SK-N-SH (cell line): ENCODE measurements around the gene ENTPD1. TPM values are rescaled to one million over a fixed set of nuclear protein-coding genes. Genes with fewer than 3 reads are reported as not detected.

Experiments used
- CTCF ChIA-PET: fragments of 300-600, 350-600 bp; formaldehyde crosslinking; extraction: SDS; loops from one replicate; lab custom pipeline; 2021; lab: Yijun Ruan, JAX
- POLR2A ChIA-PET: fragments of 350-600 bp; sonication (Branson Sonifier 250); formaldehyde crosslinking; extraction: SDS; loops from one replicate; lab custom pipeline; 2020; ENCODE audit warnings: antibody characterized with exemption, inconsistent platforms; lab: Yijun Ruan, JAX
- DNase-seq: peaks from one replicate; pipeline ENCODE4 v3.0.0; 2012
- H2AFZ ChIP-seq: fragments of 200-600 bp; sonication (generic); 2 replicates; pipeline ENCODE4 v1.8.1; 2016; ENCODE audit warnings: antibody characterized with exemption, mild to moderate bottlenecking, low read depth
- H3F3A ChIP-seq: fragments of 200-600 bp; sonication (generic); replicated peaks from 2 replicates; pipeline ENCODE3; 2016; ENCODE audit warnings: antibody characterized with exemption, mild to moderate bottlenecking; ENCODE audit not compliant: insufficient read depth
- H3K27ac ChIP-seq, 2 experiments: fragments of 200-500 bp in 1 of 2; fragments of 200-600 bp in 1 of 2; sonication (Bioruptor generic) in 1 of 2; sonication (generic), shearing (Covaris generic) in 1 of 2; 2 replicates each; pipeline versions ENCODE4 v1.5.1 to v1.6.1; 2014 to 2016; ENCODE audit warnings: low read depth in 2 of 2, inconsistent platforms in 1 of 2, low read length in 1 of 2, mild to moderate bottlenecking in 1 of 2, mixed read lengths in 1 of 2
- H3K27me3 ChIP-seq: fragments of 200-600 bp; sonication (generic), shearing (Covaris generic); 2 replicates; pipeline ENCODE4 v1.6.1; 2016; ENCODE audit warnings: mixed run types; ENCODE audit not compliant: insufficient read depth
- H3K36me3 ChIP-seq, 2 experiments: fragments of 200-500 bp in 1 of 2; fragments of 200-600 bp in 1 of 2; sonication (Bioruptor generic) in 1 of 2; sonication (generic) in 1 of 2; replicated peaks in 1 of 2; 2 replicates each; pipeline versions ENCODE3 to v1.5.1; 2014 to 2016; ENCODE audit warnings: low read length in 1 of 2, mild to moderate bottlenecking in 1 of 2; ENCODE audit not compliant: insufficient read depth in 2 of 2, control insufficient read depth in 1 of 2
- H3K4me1 ChIP-seq, 2 experiments: fragments of 200-500 bp in 1 of 2; fragments of 200-600 bp in 1 of 2; sonication (Bioruptor generic) in 1 of 2; sonication (generic), shearing (Covaris generic) in 1 of 2; 2 replicates each; pipeline versions ENCODE4 v1.5.1 to v1.6.1; 2014 to 2016; ENCODE audit warnings: low read depth in 1 of 2, low read length in 1 of 2, mixed run types in 1 of 2; ENCODE audit not compliant: insufficient read depth in 2 of 2, control insufficient read depth in 1 of 2
- H3K4me2 ChIP-seq: fragments of 200-600 bp; sonication (generic), shearing (Covaris generic); 2 replicates; pipeline ENCODE4 v1.6.1; 2017; ENCODE audit warnings: mixed run types
- H3K4me3 ChIP-seq, 2 experiments: fragments of 200-500 bp in 1 of 2; fragments of 200-600 bp in 1 of 2; sonication (Bioruptor generic) in 1 of 2; sonication (generic), shearing (Covaris generic) in 1 of 2; 2 replicates each; pipeline versions ENCODE4 v1.5.1 to v1.8.1; 2014 to 2016; ENCODE audit warnings: low read depth in 2 of 2, inconsistent platforms in 1 of 2, low read length in 1 of 2, mild to moderate bottlenecking in 1 of 2, mixed read lengths in 1 of 2, moderate library complexity in 1 of 2
- H3K79me2 ChIP-seq: fragments of 200-600 bp; sonication (generic); 2 replicates; pipeline ENCODE4 v1.8.1; 2017; ENCODE audit warnings: mild to moderate bottlenecking; ENCODE audit not compliant: insufficient read depth
- H3K9ac ChIP-seq: fragments of 200-600 bp; sonication (generic); 2 replicates; pipeline ENCODE4 v1.6.1; 2017; ENCODE audit warnings: mixed run types
- H3K9me2 ChIP-seq: fragments of 200-600 bp; sonication (generic); 2 replicates; pipeline ENCODE4 v1.6.1; 2017; ENCODE audit warnings: mixed run types
- H3K9me3 ChIP-seq: fragments of 200-600 bp; sonication (generic); 2 replicates; pipeline ENCODE4 v1.6.1; 2017; ENCODE audit warnings: mixed run types, mild to moderate bottlenecking, moderate library complexity
- H4K20me1 ChIP-seq: fragments of 200-600 bp; sonication (generic); 2 replicates; pipeline ENCODE4 v1.6.1; 2017; ENCODE audit warnings: mild to moderate bottlenecking, mixed run types; ENCODE audit not compliant: insufficient read depth
- CHD2 ChIP-seq: fragments of 150-350 bp; IDR thresholded peaks from 2 replicates; pipeline ENCODE4 v1.6.1; 2018; ENCODE audit warnings: low read length; ENCODE audit not compliant: partially characterized antibody
- CTCF ChIP-seq: fragments of 200-600 bp; sonication (generic); IDR thresholded peaks from 2 replicates; pipeline ENCODE4 v1.6.1; 2017; ENCODE audit warnings: antibody characterized with exemption, mild to moderate bottlenecking, moderate library complexity
- EZH2phosphoT487 ChIP-seq: fragments of 200-600 bp; sonication (generic); IDR thresholded peaks from 2 replicates; pipeline ENCODE4 v1.6.1; 2017; ENCODE audit warnings: low read depth, mixed run types, mild to moderate bottlenecking, antibody characterized with exemption, moderate library complexity, borderline replicate concordance
- FOXM1 ChIP-seq: IDR thresholded peaks from 2 replicates; pipeline ENCODE4 v1.4.0; 2012; ENCODE audit warnings: low read depth, mild to moderate bottlenecking
- JUND ChIP-seq: IDR thresholded peaks from 2 replicates; pipeline ENCODE4 v1.4.0; 2012
- MAX ChIP-seq: IDR thresholded peaks from 2 replicates; pipeline ENCODE4 v1.4.0; 2012; ENCODE audit warnings: low read depth
- NFIC ChIP-seq: IDR thresholded peaks from 2 replicates; pipeline ENCODE4 v1.4.0; 2012; ENCODE audit warnings: borderline replicate concordance
- NRF1 ChIP-seq: IDR thresholded peaks from 2 replicates; pipeline ENCODE4 v1.6.1; 2012; ENCODE audit warnings: low read depth, mild to moderate bottlenecking, low read length
- RAD21 ChIP-seq: IDR thresholded peaks from 2 replicates; pipeline ENCODE4 v1.6.1; 2012; ENCODE audit warnings: mild to moderate bottlenecking, low read length
- REST ChIP-seq: IDR thresholded peaks from 2 replicates; pipeline ENCODE4 v1.6.1; 2012; ENCODE audit warnings: mild to moderate bottlenecking, low read depth, low read length, moderate library complexity
- SIN3A ChIP-seq: IDR thresholded peaks from 2 replicates; pipeline ENCODE4 v1.6.1; 2012; ENCODE audit warnings: low read depth, mild to moderate bottlenecking, low read length, moderate library complexity, borderline replicate concordance
- SMC3 ChIP-seq: IDR thresholded peaks from 2 replicates; pipeline ENCODE4 v1.6.1; 2012; ENCODE audit warnings: low read depth, low read length, improper control_type of control experiment
- TAF1 ChIP-seq: IDR thresholded peaks from 2 replicates; pipeline ENCODE4 v1.6.1; 2012; ENCODE audit warnings: low read depth, mild to moderate bottlenecking, low read length, moderate library complexity, borderline replicate concordance
- TCF12 ChIP-seq: IDR thresholded peaks from 2 replicates; pipeline ENCODE4 v1.4.0; 2012
- YY1 ChIP-seq: IDR thresholded peaks from 2 replicates; pipeline ENCODE4 v1.4.0; 2012; ENCODE audit warnings: low read depth, mild to moderate bottlenecking
- polyA plus RNA-seq, 3 experiments: library from polyadenylated mRNA; depleted of rRNA; stranded (reverse); fragments of >200 nt; gene quantifications; 2 replicates each; pipeline ENCODE4 v1.2.3, GENCODE V29; 2012
- TF ChIP-seq, protein P1 (sequence below): fragments of 150-350 bp; IDR thresholded peaks from 2 replicates; pipeline ENCODE4 v1.6.1; 2017; ENCODE audit warnings: antibody characterized with exemption, low read length, low read depth, borderline replicate concordance

Gene ENTPD1
- polyA plus RNA-seq, 1 of the 3 experiments (the other 2 are of a cell fraction) = 0.02 TPM

DNA sequence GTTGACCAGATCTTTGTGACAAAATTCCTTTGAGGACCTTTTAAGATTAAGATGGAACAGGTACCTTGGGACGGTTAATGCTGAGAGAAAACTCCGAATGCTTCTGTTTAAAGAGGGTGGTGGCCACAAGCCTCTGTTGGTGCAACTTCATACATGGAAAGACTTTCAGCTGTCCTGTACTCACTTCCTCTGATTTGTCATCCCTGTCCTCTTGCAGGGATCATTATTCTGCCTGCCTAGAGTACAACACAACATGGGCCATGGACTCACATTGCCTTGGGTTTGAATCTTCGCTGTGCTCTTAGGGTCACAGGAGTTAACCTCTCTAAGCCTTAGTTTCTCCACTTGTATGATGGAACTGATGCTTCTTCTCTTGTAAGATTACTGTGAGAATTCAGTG is 75.1 kb downstream of the ENTPD1 start (continued):
- TF ChIP-seq REST = no peak
- no peak for TF ChIP-seq TCF12
- no peak for TF ChIP-seq CTCF
- TF ChIP-seq SMC3 = no peak

GRCh38 chr10:95831515-95831914 is 75.6 kb downstream of the ENTPD1 start:
- H3K4me1 ChIP-seq = no peaks in the 10 kb centered on the region
- ChIA-PET CTCF (interaction anchor here (0.7 to 2.2 kb wide), 2 partner anchors 8 to 11 kb away, joined by 3 to 6 read pairs; no protein-coding TSS in a partner anchor), POLR2A (no interaction called here)
- H3K9me3 ChIP-seq = no peaks in the 10 kb centered on the region
- H3K4me3 ChIP-seq = no peak overlapping the region
- DNase-seq = no peak
- no peak overlapping the region for H2AFZ ChIP-seq
- no peaks in the 10 kb centered on the region for H3F3A ChIP-seq
- H3K27me3 ChIP-seq = no peaks in the 10 kb centered on the region
- no peaks in the 10 kb centered on the region for H3K79me2 ChIP-seq
- no peaks in the 10 kb centered on the region for H3K9me2 ChIP-seq
- no peak overlapping the region for H3K4me2 ChIP-seq
- no peaks in the 10 kb centered on the region for H4K20me1 ChIP-seq
- TF ChIP-seq TAF1 (no peak), EZH2phosphoT487 (no peak), MAX (no peak), REST (no peak), NFIC (no peak), NRF1 (no peak), FOXM1 (no peak), YY1 (no peak), CHD2 (no peak), SIN3A (no peak), SMC3 (no peak), RAD21 (no peak), JUND (no peak)
- TF ChIP-seq, protein P1, sequence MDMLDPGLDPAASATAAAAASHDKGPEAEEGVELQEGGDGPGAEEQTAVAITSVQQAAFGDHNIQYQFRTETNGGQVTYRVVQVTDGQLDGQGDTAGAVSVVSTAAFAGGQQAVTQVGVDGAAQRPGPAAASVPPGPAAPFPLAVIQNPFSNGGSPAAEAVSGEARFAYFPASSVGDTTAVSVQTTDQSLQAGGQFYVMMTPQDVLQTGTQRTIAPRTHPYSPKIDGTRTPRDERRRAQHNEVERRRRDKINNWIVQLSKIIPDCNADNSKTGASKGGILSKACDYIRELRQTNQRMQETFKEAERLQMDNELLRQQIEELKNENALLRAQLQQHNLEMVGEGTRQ = no peak
- no peak overlapping the region for H3K27ac ChIP-seq
- no peak overlapping the region for H3K9ac ChIP-seq
- no peaks in the 10 kb centered on the region for H3K36me3 ChIP-seq
